Measurements from ENCODE around the gene CEP152.

Gene CEP152

DNA sequence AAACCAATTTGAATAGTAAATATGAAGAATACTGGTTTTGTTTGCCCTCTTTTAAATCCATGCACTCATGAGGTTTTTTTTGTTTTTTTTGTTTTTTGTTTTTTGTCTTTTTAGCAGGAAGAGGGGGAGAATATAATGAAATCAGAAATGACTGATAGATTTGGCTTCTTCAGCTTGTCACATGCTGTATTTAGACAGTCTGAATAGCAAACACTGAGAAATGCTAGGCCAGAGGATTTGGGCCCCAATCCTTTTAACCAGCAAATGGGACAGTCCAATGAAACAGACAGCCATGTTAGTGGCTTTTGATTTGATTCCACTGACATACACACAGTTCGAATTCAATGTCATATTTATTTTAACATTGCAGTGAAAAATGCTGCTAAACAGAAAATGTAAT lies 14.2 kb upstream of the CEP152 start:
- no peak overlapping the region for H4K12ac ChIP-seq (ENCODE audit: low read depth, low read length)
- H2AFZ ChIP-seq (ENCODE audit: insufficient read depth, low read length, poor library complexity), result no peak overlapping the region
- no peaks in the 10 kb centered on the region for H3K36me3 ChIP-seq (ENCODE audit: control insufficient read depth in 1 of 2, insufficient read depth in 2 of 2, low read length in 2 of 2)
- no peak overlapping the region for H4K91ac ChIP-seq (ENCODE audit: low read depth, low read length)
- no peak overlapping the region for H3K14ac ChIP-seq (ENCODE audit: low read length)
- DNase-seq, result no peak
- peaks cover 0 to 2% of the 10 kb centered on the region in 2 experiments for H3K4me1 ChIP-seq (ENCODE audit: control insufficient read depth in 1 of 2, insufficient read depth in 2 of 2, low read length in 2 of 2)
- no peak overlapping the region for H3K23ac ChIP-seq (ENCODE audit: low read length)
- H3K9ac ChIP-seq (ENCODE audit: low read length), result no peak overlapping the region
- no peak overlapping the region for H3K18ac ChIP-seq (ENCODE audit: low read length)
- no peaks in the 10 kb centered on the region for H3K79me2 ChIP-seq (ENCODE audit: control insufficient read depth, insufficient read depth, low read length, poor library complexity)
- no peak overlapping the region for H3K4me2 ChIP-seq (ENCODE audit: low read length)
- no peak overlapping the region for H3K4ac ChIP-seq (ENCODE audit: low read depth, low read length)
- H4K8ac ChIP-seq (ENCODE audit: low read depth, low read length), result no peak overlapping the region
- H2BK12ac ChIP-seq (ENCODE audit: low read length), result no peak overlapping the region
- no peaks in the 10 kb centered on the region for H3K9me3 ChIP-seq (ENCODE audit: insufficient read depth, low read depth, low read length)
- H3K27me3 ChIP-seq (ENCODE audit: insufficient read depth, low read length), result no peaks in the 10 kb centered on the region
- no peaks in the 10 kb centered on the region for H3K79me1 ChIP-seq (ENCODE audit: low read length)
- no peak overlapping the region for H3K27ac ChIP-seq (ENCODE audit: low read depth, low read length)
- no peak overlapping the region for H3K4me3 ChIP-seq (ENCODE audit: low read depth, low read length)
- H2AK5ac ChIP-seq (ENCODE audit: low read length), result no peak overlapping the region
- WGBS (ENCODE audit: extremely low coverage, insufficient coverage, insufficient read length), result no CpG with 5 or more reads among the region's 1 CpG
- no peak overlapping the region for H2BK120ac ChIP-seq (ENCODE audit: insufficient read depth, low read length, poor library complexity)
- no peak overlapping the region for H2BK5ac ChIP-seq (ENCODE audit: low read depth, low read length, poor library complexity)

DNA sequence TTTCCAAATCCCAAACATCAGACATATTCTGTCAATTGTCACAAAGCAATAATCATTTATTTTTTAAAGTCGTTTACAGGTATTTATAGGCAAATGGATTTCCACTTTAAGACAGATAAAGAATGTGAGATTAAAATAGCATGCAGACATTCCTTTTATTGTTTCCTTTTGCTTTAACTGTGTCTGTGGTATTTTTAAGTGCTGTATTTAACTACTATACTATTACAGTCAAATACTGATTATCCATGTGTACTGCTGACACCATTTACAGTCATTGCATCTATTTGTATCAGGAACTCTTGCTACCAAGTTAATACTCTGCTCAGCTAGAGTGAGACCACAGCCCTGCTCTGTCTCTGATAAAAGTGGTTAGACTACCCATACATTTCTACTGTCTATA lies 12.8 kb upstream of the CEP152 start:
- H2BK120ac ChIP-seq (ENCODE audit: insufficient read depth, low read length, poor library complexity), result no peak overlapping the region
- peaks cover 0 to 2% of the 10 kb centered on the region in 2 experiments for H3K4me1 ChIP-seq (ENCODE audit: control insufficient read depth in 1 of 2, insufficient read depth in 2 of 2, low read length in 2 of 2)

GRCh38 chr15:48823237-48823636 lies 12.4 kb upstream of the CEP152 start:
- DNase-seq, result no peak
- no peak overlapping the region for H3K4me3 ChIP-seq (ENCODE audit: low read depth, low read length)
- H4K12ac ChIP-seq (ENCODE audit: low read depth, low read length), result no peak overlapping the region
- no peak overlapping the region for H4K8ac ChIP-seq (ENCODE audit: low read depth, low read length)
- no peak overlapping the region for H3K9ac ChIP-seq (ENCODE audit: low read length)
- no peak overlapping the region for H3K18ac ChIP-seq (ENCODE audit: low read length)
- H2AK5ac ChIP-seq (ENCODE audit: low read length), result no peak overlapping the region
- no peak overlapping the region for H3K14ac ChIP-seq (ENCODE audit: low read length)
- H2AFZ ChIP-seq (ENCODE audit: insufficient read depth, low read length, poor library complexity), result no peak overlapping the region
- H3K27me3 ChIP-seq (ENCODE audit: insufficient read depth, low read length), result no peaks in the 10 kb centered on the region
- no peak overlapping the region for H4K91ac ChIP-seq (ENCODE audit: low read depth, low read length)
- no peak overlapping the region for H3K27ac ChIP-seq (ENCODE audit: low read depth, low read length)
- H3K9me3 ChIP-seq (ENCODE audit: insufficient read depth, low read depth, low read length), result no peaks in the 10 kb centered on the region
- WGBS (ENCODE audit: extremely low coverage, insufficient coverage, insufficient read length), result no CpG with 5 or more reads among the region's 1 CpG
- no peak overlapping the region for H3K4ac ChIP-seq (ENCODE audit: low read depth, low read length)
- H2BK12ac ChIP-seq (ENCODE audit: low read length), result no peak overlapping the region
- H3K23ac ChIP-seq (ENCODE audit: low read length), result no peak overlapping the region
- no peak overlapping the region for H3K4me2 ChIP-seq (ENCODE audit: low read length)
- no peak overlapping the region for H2BK120ac ChIP-seq (ENCODE audit: insufficient read depth, low read length, poor library complexity)
- no peaks in the 10 kb centered on the region for H3K79me2 ChIP-seq (ENCODE audit: control insufficient read depth, insufficient read depth, low read length, poor library complexity)
- peaks cover 0 to 2% of the 10 kb centered on the region in 2 experiments for H3K4me1 ChIP-seq (ENCODE audit: control insufficient read depth in 1 of 2, insufficient read depth in 2 of 2, low read length in 2 of 2)
- H3K79me1 ChIP-seq (ENCODE audit: low read length), result no peaks in the 10 kb centered on the region
- no peaks in the 10 kb centered on the region for H3K36me3 ChIP-seq (ENCODE audit: control insufficient read depth in 1 of 2, insufficient read depth in 2 of 2, low read length in 2 of 2)
- H2BK5ac ChIP-seq (ENCODE audit: low read depth, low read length, poor library complexity), result no peak overlapping the region

More for the DNA sequence above, 12.8 kb upstream of the CEP152 start:
- Histone ChIP-seq H3K9me3 (ENCODE audit: insufficient read depth, low read depth, low read length) (no peaks in the 10 kb centered on the region), H3K79me2 (ENCODE audit: control insufficient read depth, insufficient read depth, low read length, poor library complexity) (no peaks in the 10 kb centered on the region), H3K23ac (ENCODE audit: low read length) (no peak overlapping the region), H4K8ac (ENCODE audit: low read depth, low read length) (no peak overlapping the region), H3K27me3 (ENCODE audit: insufficient read depth, low read length) (no peaks in the 10 kb centered on the region), H3K14ac (ENCODE audit: low read length) (no peak overlapping the region), H3K36me3 (ENCODE audit: control insufficient read depth in 1 of 2, insufficient read depth in 2 of 2, low read length in 2 of 2) (no peaks in the 10 kb centered on the region), H3K79me1 (ENCODE audit: low read length) (no peaks in the 10 kb centered on the region), H3K4ac (ENCODE audit: low read depth, low read length) (no peak overlapping the region), H3K4me2 (ENCODE audit: low read length) (no peak overlapping the region), H3K18ac (ENCODE audit: low read length) (no peak overlapping the region), H2AK5ac (ENCODE audit: low read length) (no peak overlapping the region), H4K12ac (ENCODE audit: low read depth, low read length) (no peak overlapping the region), H3K4me3 (ENCODE audit: low read depth, low read length) (no peak overlapping the region), H4K91ac (ENCODE audit: low read depth, low read length) (no peak overlapping the region), H2AFZ (ENCODE audit: insufficient read depth, low read length, poor library complexity) (no peak overlapping the region), H3K9ac (ENCODE audit: low read length) (no peak overlapping the region), H3K27ac (ENCODE audit: low read depth, low read length) (no peak overlapping the region), H2BK5ac (ENCODE audit: low read depth, low read length, poor library complexity) (no peak overlapping the region), H2BK12ac (ENCODE audit: low read length) (no peak overlapping the region)
- no peak for DNase-seq
- no CpG with 5 or more reads among the region's 1 CpG for WGBS (ENCODE audit: extremely low coverage, insufficient coverage, insufficient read length)

DNA sequence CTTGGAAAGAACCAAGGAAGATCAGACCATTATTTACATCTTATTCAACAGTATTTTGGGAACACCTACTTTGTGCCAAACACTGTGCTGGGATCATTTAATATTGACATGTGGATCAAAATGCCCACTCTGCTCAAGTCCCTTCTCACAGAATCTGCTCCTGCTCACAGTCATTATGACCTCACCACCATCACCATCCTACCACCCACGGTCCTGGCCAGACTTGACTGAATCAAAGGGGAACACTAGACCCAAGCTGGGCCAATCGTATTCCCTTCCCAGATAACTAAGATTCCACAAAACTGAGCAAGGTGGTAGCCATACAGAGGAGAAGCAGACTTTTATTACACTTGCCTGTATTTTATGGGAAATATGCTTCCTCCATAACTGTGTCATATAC lies 3.4 kb upstream of the CEP152 start:
- Histone ChIP-seq H3K27me3 (ENCODE audit: insufficient read depth, low read length) (no peaks in the 10 kb centered on the region), H3K23ac (ENCODE audit: low read length) (no peak overlapping the region), H3K79me2 (ENCODE audit: control insufficient read depth, insufficient read depth, low read length, poor library complexity) (no peaks in the 10 kb centered on the region), H3K79me1 (ENCODE audit: low read length) (peaks cover 3% of the 10 kb centered on the region), H2BK12ac (ENCODE audit: low read length) (no peak overlapping the region), H3K27ac (ENCODE audit: low read depth, low read length) (no peak overlapping the region), H2AK5ac (ENCODE audit: low read length) (no peak overlapping the region), H4K12ac (ENCODE audit: low read depth, low read length) (no peak overlapping the region), H2BK5ac (ENCODE audit: low read depth, low read length, poor library complexity) (no peak overlapping the region), H3K14ac (ENCODE audit: low read length) (no peak overlapping the region), H3K9ac (ENCODE audit: low read length) (no peak overlapping the region), H3K4me1 (ENCODE audit: control insufficient read depth in 1 of 2, insufficient read depth in 2 of 2, low read length in 2 of 2) (no peaks in the 10 kb centered on the region), H4K91ac (ENCODE audit: low read depth, low read length) (no peak overlapping the region), H3K4me2 (ENCODE audit: low read length) (no peak overlapping the region), H3K4me3 (ENCODE audit: low read depth, low read length) (no peak overlapping the region), H3K9me3 (ENCODE audit: insufficient read depth, low read depth, low read length) (no peaks in the 10 kb centered on the region), H2BK120ac (ENCODE audit: insufficient read depth, low read length, poor library complexity) (no peak overlapping the region), H3K36me3 (ENCODE audit: control insufficient read depth in 1 of 2, insufficient read depth in 2 of 2, low read length in 2 of 2) (no peaks in the 10 kb centered on the region), H3K18ac (ENCODE audit: low read length) (no peak overlapping the region), H4K8ac (ENCODE audit: low read depth, low read length) (no peak overlapping the region), H3K4ac (ENCODE audit: low read depth, low read length) (no peak overlapping the region), H2AFZ (ENCODE audit: insufficient read depth, low read length, poor library complexity) (no peak overlapping the region)
- no CpG with 5 or more reads among the region's 2 CpGs for WGBS (ENCODE audit: extremely low coverage, insufficient coverage, insufficient read length)
- no peak for DNase-seq

Measured in trophoblast cell (in vitro differentiated cells and primary cell).